ENCODE results near the gene C12orf75.
A peak's percentile ranks its signal among the peaks of the same experiment; 100 is the strongest.

The C12orf75 gene

GRCh38 chr12:105420046-105420445, 89.6 kb downstream of the C12orf75 start:
- DNase-seq = no peak

GRCh38 chr12:105420659-105421240, 90.3 kb downstream of the C12orf75 start:
- peak; percentile 22 for DNase-seq
